Heart right ventricle (tissue), 16 donors: Measurements from ENCODE around the gene PI4KB. TPM values are rescaled to one million over a fixed set of nuclear protein-coding genes. Genes with fewer than 3 reads are reported as not detected.

Source experiments
- ATAC-seq, 8 donors: fragments of 200-7000 bp; cut with Tn5 transposase; one replicate each; pipeline ENCODE4 v1.9.1; 2020; ENCODE audit warnings: mild to moderate bottlenecking in 8 of 8, moderate library complexity in 8 of 8, moderate number of reproducible peaks in 1 of 8
- DNase-seq, 2 donors: peaks; one replicate each; pipeline ENCODE4 v3.0.0-alpha.2; 2020
- H3K27ac ChIP-seq, 10 donors: fragments of 200-600 bp; sonication (generic) in 2 of 10; one replicate each; pipeline versions ENCODE4 v1.5.0 to v1.8.0; 2020 to 2022; ENCODE audit warnings: mild to moderate bottlenecking in 3 of 10
- H3K27me3 ChIP-seq, 7 donors: fragments of 200-600 bp; one replicate each; pipeline ENCODE4 v1.8.0; 2021 to 2022; ENCODE audit warnings: mild to moderate bottlenecking in 2 of 7
- H3K36me3 ChIP-seq, 9 donors: fragments of 200-600 bp; sonication (generic) in 1 of 9; one replicate each; pipeline versions ENCODE4 v1.5.0 to v1.8.0; 2020 to 2022; ENCODE audit warnings: mild to moderate bottlenecking in 2 of 9
- H3K4me1 ChIP-seq, 9 donors: fragments of 200-600 bp; sonication (generic) in 1 of 9; one replicate each; pipeline versions ENCODE4 v1.5.0 to v1.8.0; 2020 to 2022; ENCODE audit warnings: mild to moderate bottlenecking in 4 of 9
- H3K4me3 ChIP-seq, 10 donors: fragments of 200-600 bp; sonication (generic) in 2 of 10; one replicate each; pipeline versions ENCODE4 v1.5.0 to v1.8.0; 2020 to 2022; ENCODE audit warnings: mild to moderate bottlenecking in 7 of 10, moderate library complexity in 2 of 10
- H3K9me3 ChIP-seq, 11 donors: fragments of 200-600 bp in 10 of 11; sonication (generic) in 2 of 11; one replicate each; pipeline versions ENCODE4 v1.5.0 to v1.8.0; 2013 to 2022; ENCODE audit warnings: mild to moderate bottlenecking in 2 of 11, control low read depth in 1 of 11, moderate library complexity in 1 of 11
- CTCF ChIP-seq, 9 donors: fragments of 200-600 bp; sonication (generic) in 2 of 9; IDR thresholded peaks; one replicate each; pipeline versions ENCODE4 v1.5.0 to v1.8.0; 2021 to 2022; ENCODE audit warnings: antibody characterized with exemption in 9 of 9, mild to moderate bottlenecking in 5 of 9, moderate library complexity in 1 of 9
- WGBS, 2 donors: extraction: QIAGEN DNeasy Blood & Tissue Kit; methylation state at CpG; one replicate each; pipeline ENCODE4 v1.1.7; 2013; ENCODE audit warnings: inconsistent platforms in 1 of 2; 5-methylcytosine and 5-hydroxymethylcytosine counted together
- intact Hi-C, 10 donors: fragments of 100-400 bp; cut with DNase I; formaldehyde crosslinking; loops; one replicate each; pipeline versions ENCODE4 v1.11.1 to v1.14.2; 2022
- polyA plus RNA-seq, 2 donors: library from polyadenylated mRNA; stranded (reverse); fragments of 200-250 nt; gene quantifications; one replicate each; pipeline ENCODE4 v1.2.3, GENCODE V29; 2013
- total RNA-seq, 10 donors: library from RNA; stranded (reverse); fragmentation: NEBNext Ultra II Directional in 3 of 10; extraction: Animal tissue kit (Norgen Biotek cat#: 25700) in 3 of 10; gene quantifications; one replicate each; pipeline versions ENCODE4 v1.2.1 to v1.2.4, GENCODE V29; 2021 to 2023
- donor health status: Arrhythmogenic right ventricular cardiomyopathy.
- donor health status: ischemic (EF 13 %, LVEDD 7.1; RV severe dilation, severe dysfunction).
- donor health status: healthy with polysubstance abuse.
- donor health status: DM: no; HTN: yes; CAD: no.
- donor health status: DM: no; HTN: no; CAD: no.
- donor health status: ischemic (EF 25% LVEDD 6.9; RV normal size, moderate dysfunction).
- donor health status: ischemic (EF 25% LVEDD 5.7; RV mildly dilated, moderate dysfunction).
- donor health status: healthy.
- donor health status: DM: yes; HTN: yes; CAD: no.
- donor health status: Ischemic cardiomyopathy.
- donor health status: ischemic (EF 35%, LVEDD 5.7; RV mildly dilated, moderate dysfunction).
- donor health status: nonischemic (EF 11% LVEDD 7.7; RV severe dilation, severe dysfunction).
- donor health status: DM: yes; HTN: yes; CAD: no.
- donor health status: PGD.
- donor health status: ischemic (EF 29% LVEDD 5.4; RV normal size, mild dysfunction).
- donor health status: nonischemic (EF 23%, LVEDD 6.1; RV moderate dilation, normal function).

The PI4KB gene
- total and polyA plus RNA-seq, 12 donors, result 17.6 to 52.1 (median 40.2) TPM

- Histone ChIP-seq H3K4me3 (peak overlapping the region; percentile 67 to 95 (median 80)), H3K36me3 (peaks cover 0 to 43% (median 11%) of the 10 kb centered on the region in 9 donors), H3K27me3 (no peaks in the 10 kb centered on the region), H3K4me1 (peaks cover 0 to 50% (median 29%) of the 10 kb centered on the region in 9 donors), H3K27ac (peak overlapping the region; percentile 72 to 99 (median 96)), H3K9me3 (no peaks in the 10 kb centered on the region)
- WGBS, 2 donors, result 0 to 1% methylated on average over 12 of the region's 12 CpGs
- no peak for TF ChIP-seq CTCF (IDR thresholded peaks at IDR 0.05)
- intact Hi-C loops, result loop anchor here in 4 of 10 donors (1.0 to 5.0 kb wide), 5 partner anchors 14 to 45 kb away; partner anchors contain the start of genes RFX5 (in 1 of the 4) and ZNF687 (in 1 of the 4)
- peak in 1 of 2 donors; percentile 71 for DNase-seq
- peak; percentile 47 to 76 (median 72) for ATAC-seq
These were observed 495 bp downstream of the PI4KB start for GRCh38 chr1:151326619-151327222.

GRCh38 chr1:151325646-151326429 lies 1.4 kb downstream of the PI4KB start:
- TF ChIP-seq CTCF (IDR thresholded peaks at IDR 0.05), result no peak
- Histone ChIP-seq H3K27ac (peak overlapping the region in 9 of 10 donors; percentile 87 to 99 (median 97)), H3K9me3 (no peaks in the 10 kb centered on the region), H3K27me3 (no peaks in the 10 kb centered on the region), H3K4me3 (peak overlapping the region in 9 of 10 donors; percentile 67 to 95 (median 81)), H3K36me3 (peaks cover 0 to 52% (median 11%) of the 10 kb centered on the region in 9 donors), H3K4me1 (peaks cover 0 to 53% (median 29%) of the 10 kb centered on the region in 9 donors)
- intact Hi-C loops, result loop anchor here in 4 of 10 donors (2.0 to 5.0 kb wide), 4 partner anchors 15 to 44 kb away; partner anchors contain the start of genes RFX5 (in 1 of the 4) and ZNF687 (in 1 of the 4)
- DNase-seq (no peak), ATAC-seq (no peak)
- 22 to 27% methylated on average over 5 of the region's 5 CpGs for WGBS, 2 donors

GRCh38 chr1:151325231-151325630 lies 2.0 kb downstream of the PI4KB start:
- TF ChIP-seq CTCF (IDR thresholded peaks at IDR 0.05), result no peak
- Histone ChIP-seq H3K27ac (peak overlapping the region in 2 of 10 donors; percentile 97 to 98), H3K27me3 (no peaks in the 10 kb centered on the region), H3K9me3 (no peaks in the 10 kb centered on the region), H3K4me1 (peaks cover 0 to 55% (median 29%) of the 10 kb centered on the region in 9 donors), H3K4me3 (peak overlapping the region in 3 of 10 donors; percentile 79 to 95 (median 89)), H3K36me3 (peaks cover 0 to 58% (median 11%) of the 10 kb centered on the region in 9 donors)
- DNase-seq, result no peak
- ATAC-seq, result no peak
- intact Hi-C loops, result loop anchor here in 1 of 10 donors (5.0 kb wide), 1 partner anchor 43 kb away; the partner anchor contains the start of gene ZNF687
- 78 to 80% methylated on average over 7 of the region's 7 CpGs for WGBS, 2 donors

- TF ChIP-seq CTCF (IDR thresholded peaks at IDR 0.05), result no peak
- 85 to 98% methylated on average over 4 of the region's 4 CpGs for WGBS, 2 donors
- Histone ChIP-seq H3K4me3 (no peak overlapping the region), H3K4me1 (peaks cover 0 to 55% (median 33%) of the 10 kb centered on the region in 9 donors), H3K27ac (peak overlapping the region in 1 of 10 donors; percentile 97), H3K27me3 (no peaks in the 10 kb centered on the region), H3K36me3 (peaks cover 0 to 66% (median 11%) of the 10 kb centered on the region in 9 donors), H3K9me3 (no peaks in the 10 kb centered on the region)
- no peak for DNase-seq
- no peak for ATAC-seq
- intact Hi-C loops, result no loop called here
These were observed 2.8 kb downstream of the PI4KB start for GRCh38 chr1:151324390-151324930.
